ACC112 (cell line): ENCODE measurements around the gene KLHL2.
"Not testable (repeated sequence)": the region's sequence is repeated elsewhere in the genome, so short reads cannot be mapped to it uniquely, and the experiment has no call there.

Experiments used
- H2AFZ ChIP-seq: fragments of 200-600 bp; sonication (generic); one replicate; pipeline ENCODE4 v1.6.0; 2017; ENCODE audit warnings: antibody characterized with exemption, low read length; ENCODE audit not compliant: unreplicated experiment
- H3K27ac ChIP-seq: fragments of 200-600 bp; sonication (generic); 2 replicates; pipeline ENCODE4 v1.5.1; 2014; ENCODE audit warnings: low read depth, mild to moderate bottlenecking, antibody characterized with exemption, low read length, moderate library complexity
- H3K27me3 ChIP-seq: fragments of 200-600 bp; sonication (generic); 2 replicates; pipeline ENCODE4 v1.6.1; 2014; ENCODE audit warnings: mild to moderate bottlenecking, antibody characterized with exemption, low read length, moderate library complexity, mixed read lengths; ENCODE audit not compliant: insufficient read depth
- H3K36me3 ChIP-seq: fragments of 200-600 bp; sonication (generic); 2 replicates; pipeline ENCODE4 v1.6.1; 2016; ENCODE audit warnings: mild to moderate bottlenecking, antibody characterized with exemption, low read length, moderate library complexity, mixed read lengths; ENCODE audit not compliant: insufficient read depth
- H3K4me1 ChIP-seq: fragments of 200-600 bp; sonication (generic); one replicate; pipeline ENCODE4 v1.6.1; 2016; ENCODE audit warnings: low read length, mixed read lengths; ENCODE audit not compliant: insufficient read depth, unreplicated experiment, control insufficient read depth
- H3K4me3 ChIP-seq: fragments of 200-600 bp; sonication (generic); 2 replicates; pipeline ENCODE4 v1.5.1; 2014; ENCODE audit warnings: mild to moderate bottlenecking, low read depth, low read length
- H3K79me2 ChIP-seq: fragments of 200-600 bp; sonication (generic); one replicate; pipeline ENCODE4 v1.6.0; 2016; ENCODE audit warnings: low read length; ENCODE audit not compliant: control insufficient read depth, unreplicated experiment, insufficient read depth

Gene KLHL2

DNA sequence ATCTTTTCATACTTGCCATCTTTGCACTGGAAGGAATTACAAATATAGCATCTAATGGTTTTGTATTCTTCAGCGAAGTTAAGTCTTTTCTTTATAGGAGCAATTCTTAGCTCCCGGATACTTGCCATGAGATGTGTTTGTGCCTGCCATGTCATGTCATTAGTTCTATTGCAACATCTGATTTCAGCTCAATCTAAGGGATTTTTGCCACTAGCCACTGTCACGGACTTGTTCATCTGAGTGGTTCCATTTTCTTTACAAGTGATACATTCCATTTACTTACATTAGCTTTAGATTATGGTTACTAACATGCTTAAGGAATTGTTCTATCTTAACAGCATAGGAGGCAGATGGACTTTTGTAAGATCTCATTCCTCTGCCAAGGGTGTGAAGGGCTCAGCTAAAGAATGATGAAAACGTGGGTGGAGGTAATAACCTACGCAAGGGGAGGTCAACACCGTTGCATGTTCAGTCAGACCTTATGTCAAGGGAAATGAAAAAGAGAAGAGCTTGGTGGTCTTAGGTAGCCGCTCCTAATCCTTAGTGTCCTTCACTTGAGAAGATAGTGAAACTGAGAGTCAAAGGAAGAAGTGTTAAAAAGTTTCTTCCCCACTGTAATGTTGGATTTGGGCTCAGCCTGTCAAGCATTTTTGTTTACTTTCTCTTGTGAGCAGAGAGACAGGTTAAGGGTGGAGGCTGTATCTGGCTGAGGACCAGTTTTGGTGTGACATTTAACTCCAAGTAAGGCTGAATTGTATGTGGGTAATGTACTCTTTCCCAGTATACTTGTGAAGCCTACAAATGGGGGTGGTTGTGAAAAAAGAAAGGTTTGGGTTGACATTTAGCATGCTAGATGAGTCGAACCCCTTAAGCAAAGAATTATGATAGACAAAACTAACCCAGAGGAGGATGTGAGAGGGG, 3.6 kb upstream of the KLHL2 start:
- no peaks in the 10 kb centered on the region for H3K36me3 ChIP-seq
- no peak overlapping the region for H3K27ac ChIP-seq
- H2AFZ ChIP-seq: no peak overlapping the region
- peaks cover 7% of the 10 kb centered on the region for H3K79me2 ChIP-seq
- H3K4me1 ChIP-seq: peaks cover 12% of the 10 kb centered on the region
- no peaks in the 10 kb centered on the region for H3K27me3 ChIP-seq
- no peak overlapping the region for H3K4me3 ChIP-seq

- H3K27me3 ChIP-seq: no peaks in the 10 kb centered on the region
- no peak overlapping the region for H2AFZ ChIP-seq
- no peaks in the 10 kb centered on the region for H3K36me3 ChIP-seq
- no peak overlapping the region for H3K27ac ChIP-seq
- H3K79me2 ChIP-seq: peaks cover 13% of the 10 kb centered on the region
- no peak overlapping the region for H3K4me3 ChIP-seq
- H3K4me1 ChIP-seq: peaks cover 16% of the 10 kb centered on the region
These were observed 2.9 kb upstream of the KLHL2 start for GRCh38 chr4:165204462-165204830.

- Histone ChIP-seq H3K27ac (no peak overlapping the region), H3K79me2 (peaks cover 30% of the 10 kb centered on the region), H2AFZ (peak overlapping the region; percentile 75), H3K36me3 (no peaks in the 10 kb centered on the region), H3K4me3 (peak overlapping the region; percentile 93), H3K4me1 (peaks cover 16% of the 10 kb centered on the region), H3K27me3 (no peaks in the 10 kb centered on the region)
These were observed 338 bp upstream of the KLHL2 start for GRCh38 chr4:165207016-165207430.

DNA sequence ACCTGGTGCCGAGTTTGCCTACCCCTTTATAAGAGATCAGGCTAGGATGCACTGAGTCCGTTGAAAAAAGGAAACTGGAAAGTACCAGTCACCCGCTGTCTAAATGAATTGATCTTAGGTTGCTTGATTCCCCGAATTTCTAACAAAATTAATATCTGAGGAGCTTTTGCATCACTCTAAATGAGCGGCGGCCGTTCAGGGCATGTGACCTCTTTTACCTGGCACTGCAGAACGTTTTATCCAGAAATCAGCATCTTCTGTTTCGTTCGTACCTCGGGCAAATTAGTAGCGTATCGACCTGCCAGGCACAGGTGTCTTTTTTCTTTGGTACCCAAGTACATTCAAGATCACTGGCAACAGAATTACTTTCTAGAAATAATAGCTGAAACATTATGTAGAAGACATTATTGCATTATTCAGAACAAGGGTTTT, 876 bp downstream of the KLHL2 start:
- H3K4me1 ChIP-seq: peaks cover 18% of the 10 kb centered on the region
- H3K79me2 ChIP-seq: peaks cover 32% of the 10 kb centered on the region
- peak overlapping the region; percentile 45 for H2AFZ ChIP-seq
- no peaks in the 10 kb centered on the region for H3K27me3 ChIP-seq
- no peaks in the 10 kb centered on the region for H3K36me3 ChIP-seq
- no peak overlapping the region for H3K27ac ChIP-seq
- H3K4me3 ChIP-seq: peak overlapping the region; percentile 93

DNA sequence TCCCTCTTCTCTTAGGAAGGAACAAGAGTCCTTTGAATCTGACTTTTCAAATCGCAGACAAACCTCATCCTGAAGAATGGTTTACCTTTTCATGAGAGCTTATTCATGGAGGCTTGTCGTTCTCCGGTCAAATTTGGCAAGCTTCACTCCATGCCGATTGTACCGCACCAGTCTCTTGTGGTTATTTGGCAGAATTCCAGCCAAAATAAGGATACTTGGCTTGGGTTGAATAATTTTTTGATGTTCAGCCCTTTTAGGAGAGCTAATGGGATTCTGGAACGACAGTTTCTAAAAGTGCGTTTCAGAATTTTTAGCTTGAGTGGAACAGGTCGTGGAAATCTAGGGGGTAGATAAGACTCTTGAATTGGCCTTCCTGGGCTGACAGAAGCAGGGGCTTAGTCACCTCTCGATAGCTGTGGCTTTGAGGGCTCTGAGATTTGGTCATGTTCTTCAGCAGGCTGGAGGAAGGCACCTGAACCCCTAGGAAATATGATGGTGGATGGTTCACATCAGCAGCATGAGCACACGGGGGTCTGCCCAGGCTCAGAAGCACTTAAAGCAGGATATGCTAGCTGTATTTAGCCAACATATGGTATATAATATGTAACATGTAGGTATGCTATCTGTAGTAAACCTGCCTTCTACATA, 1.5 kb downstream of the KLHL2 start:
- Histone ChIP-seq H3K4me1 (peaks cover 22% of the 10 kb centered on the region), H3K27ac (no peak overlapping the region), H3K27me3 (no peaks in the 10 kb centered on the region), H3K4me3 (peak overlapping the region; percentile 93), H2AFZ (no peak overlapping the region), H3K79me2 (peaks cover 32% of the 10 kb centered on the region), H3K36me3 (no peaks in the 10 kb centered on the region)

DNA sequence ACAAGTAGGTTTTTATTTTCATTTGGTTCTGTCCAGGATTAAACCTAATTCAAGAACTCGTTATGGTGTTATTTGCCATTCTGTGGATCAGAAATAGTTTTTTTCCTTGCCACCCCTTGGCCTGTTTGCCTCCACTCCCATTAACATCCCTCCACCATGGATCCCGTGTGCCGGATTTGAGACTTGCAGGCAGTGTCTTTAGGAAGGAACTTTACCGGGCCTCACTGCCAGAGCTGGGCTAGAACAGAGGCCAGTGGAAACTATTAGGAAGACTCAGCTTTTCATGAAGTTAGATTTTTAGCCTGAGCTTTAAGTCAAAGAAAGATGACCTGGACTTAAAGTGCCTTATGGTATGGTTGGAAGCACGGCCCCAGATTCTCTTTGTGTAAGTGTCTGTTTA, 2.4 kb downstream of the KLHL2 start:
- Histone ChIP-seq H3K27me3 (no peaks in the 10 kb centered on the region), H3K4me1 (peaks cover 23% of the 10 kb centered on the region), H3K27ac (no peak overlapping the region), H2AFZ (no peak overlapping the region), H3K79me2 (peaks cover 32% of the 10 kb centered on the region), H3K36me3 (no peaks in the 10 kb centered on the region), H3K4me3 (no peak overlapping the region)

- Histone ChIP-seq H3K79me2 (peaks cover 32% of the 10 kb centered on the region), H2AFZ (no peak overlapping the region), H3K27me3 (no peaks in the 10 kb centered on the region), H3K36me3 (no peaks in the 10 kb centered on the region), H3K4me3 (no peak overlapping the region), H3K4me1 (peaks cover 24% of the 10 kb centered on the region), H3K27ac (no peak overlapping the region)
These were observed 3.2 kb downstream of the KLHL2 start for GRCh38 chr4:165210566-165210965.

DNA sequence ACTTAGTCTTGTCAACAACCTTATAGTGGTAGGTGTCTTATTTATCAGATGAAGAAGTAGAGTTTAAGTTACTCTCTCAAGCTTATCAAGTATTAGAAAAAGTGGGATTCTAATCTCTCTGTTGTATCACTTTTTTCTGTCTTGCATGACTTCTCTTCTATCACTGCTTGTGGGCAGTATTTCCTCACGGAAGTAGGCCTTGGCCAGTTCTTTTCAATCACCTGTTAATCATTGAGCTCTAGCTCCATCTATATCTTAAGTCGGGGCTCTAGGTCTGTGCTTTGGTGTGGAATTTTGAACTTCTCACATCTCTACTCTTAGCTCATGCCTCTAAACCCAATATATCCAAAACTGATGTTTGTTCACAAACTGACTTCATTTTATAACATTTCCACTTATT, 5.3 kb downstream of the KLHL2 start:
- Histone ChIP-seq H3K4me1 (peaks cover 36% of the 10 kb centered on the region), H3K79me2 (peaks cover 37% of the 10 kb centered on the region)
- not testable (repeated sequence) for H3K27me3 ChIP-seq, H3K4me3 ChIP-seq, H3K27ac ChIP-seq, H3K36me3 ChIP-seq, H2AFZ ChIP-seq

GRCh38 chr4:165213404-165213803, 6.0 kb downstream of the KLHL2 start:
- Histone ChIP-seq H3K79me2 (peaks cover 34% of the 10 kb centered on the region), H3K4me1 (peaks cover 36% of the 10 kb centered on the region)
- H3K36me3 ChIP-seq, H2AFZ ChIP-seq, H3K27me3 ChIP-seq, H3K27ac ChIP-seq, H3K4me3 ChIP-seq: not testable (repeated sequence)

- H3K4me3 ChIP-seq, H3K27me3 ChIP-seq, H3K27ac ChIP-seq, H3K36me3 ChIP-seq, H2AFZ ChIP-seq: not testable (repeated sequence)
- H3K79me2 ChIP-seq: peaks cover 28% of the 10 kb centered on the region
- peaks cover 30% of the 10 kb centered on the region for H3K4me1 ChIP-seq
These were observed 6.8 kb downstream of the KLHL2 start for GRCh38 chr4:165213991-165214709.
